Adrenal gland (tissue), 5 donors: ENCODE results near the gene KPNA6.

Experiments
- POLR2A ChIP-seq, 2 donors: fragments of 450-650 bp; IDR thresholded peaks; one replicate each; pipeline ENCODE4 v1.6.1; 2017; ENCODE audit warnings: antibody characterized with exemption in 2 of 2, mild to moderate bottlenecking in 2 of 2, moderate library complexity in 1 of 2
- TF ChIP-seq, protein P1 (sequence below), 6 experiments: fragments of 450-650 bp in 4 of 6; fragments of 200-600 bp in 2 of 6; sonication (generic) in 1 of 6; IDR thresholded peaks; 1 replicate in 5 of 6; 2 replicates in 1 of 6; pipeline versions ENCODE4 v1.5.1 to v1.8.0; 2016 to 2021; ENCODE audit warnings: antibody characterized with exemption in 6 of 6, mild to moderate bottlenecking in 2 of 6, moderate library complexity in 1 of 6
- donor health status: DM: no; HTN: no; CAD: no.

DNA sequence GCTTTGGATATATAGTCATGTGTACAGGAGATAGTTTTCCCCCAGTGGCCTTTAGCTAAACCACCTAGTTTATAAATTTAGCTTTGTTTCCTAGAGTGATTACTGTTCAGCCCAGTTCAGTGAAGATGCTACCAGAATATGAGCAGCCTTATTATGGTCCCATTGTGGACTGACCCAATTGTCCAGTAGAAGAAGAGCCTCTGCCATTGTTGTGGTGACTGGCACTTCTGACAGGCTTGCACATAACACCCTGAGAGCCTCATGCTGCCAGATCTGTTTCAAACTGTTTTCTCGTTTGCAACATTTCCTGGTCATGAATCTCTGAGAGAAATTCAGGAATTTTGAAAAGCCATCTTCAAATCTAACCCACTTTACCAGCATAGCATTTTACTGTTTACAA lies 20.6 kb downstream of the KPNA6 start:
- TF ChIP-seq, protein P1, sequence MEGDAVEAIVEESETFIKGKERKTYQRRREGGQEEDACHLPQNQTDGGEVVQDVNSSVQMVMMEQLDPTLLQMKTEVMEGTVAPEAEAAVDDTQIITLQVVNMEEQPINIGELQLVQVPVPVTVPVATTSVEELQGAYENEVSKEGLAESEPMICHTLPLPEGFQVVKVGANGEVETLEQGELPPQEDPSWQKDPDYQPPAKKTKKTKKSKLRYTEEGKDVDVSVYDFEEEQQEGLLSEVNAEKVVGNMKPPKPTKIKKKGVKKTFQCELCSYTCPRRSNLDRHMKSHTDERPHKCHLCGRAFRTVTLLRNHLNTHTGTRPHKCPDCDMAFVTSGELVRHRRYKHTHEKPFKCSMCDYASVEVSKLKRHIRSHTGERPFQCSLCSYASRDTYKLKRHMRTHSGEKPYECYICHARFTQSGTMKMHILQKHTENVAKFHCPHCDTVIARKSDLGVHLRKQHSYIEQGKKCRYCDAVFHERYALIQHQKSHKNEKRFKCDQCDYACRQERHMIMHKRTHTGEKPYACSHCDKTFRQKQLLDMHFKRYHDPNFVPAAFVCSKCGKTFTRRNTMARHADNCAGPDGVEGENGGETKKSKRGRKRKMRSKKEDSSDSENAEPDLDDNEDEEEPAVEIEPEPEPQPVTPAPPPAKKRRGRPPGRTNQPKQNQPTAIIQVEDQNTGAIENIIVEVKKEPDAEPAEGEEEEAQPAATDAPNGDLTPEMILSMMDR (IDR thresholded peaks at IDR 0.05) = no peak
- TF ChIP-seq POLR2A (IDR thresholded peaks at IDR 0.05) = no peak
